Measurements from ENCODE around the gene EXOC3L4.

DNA sequence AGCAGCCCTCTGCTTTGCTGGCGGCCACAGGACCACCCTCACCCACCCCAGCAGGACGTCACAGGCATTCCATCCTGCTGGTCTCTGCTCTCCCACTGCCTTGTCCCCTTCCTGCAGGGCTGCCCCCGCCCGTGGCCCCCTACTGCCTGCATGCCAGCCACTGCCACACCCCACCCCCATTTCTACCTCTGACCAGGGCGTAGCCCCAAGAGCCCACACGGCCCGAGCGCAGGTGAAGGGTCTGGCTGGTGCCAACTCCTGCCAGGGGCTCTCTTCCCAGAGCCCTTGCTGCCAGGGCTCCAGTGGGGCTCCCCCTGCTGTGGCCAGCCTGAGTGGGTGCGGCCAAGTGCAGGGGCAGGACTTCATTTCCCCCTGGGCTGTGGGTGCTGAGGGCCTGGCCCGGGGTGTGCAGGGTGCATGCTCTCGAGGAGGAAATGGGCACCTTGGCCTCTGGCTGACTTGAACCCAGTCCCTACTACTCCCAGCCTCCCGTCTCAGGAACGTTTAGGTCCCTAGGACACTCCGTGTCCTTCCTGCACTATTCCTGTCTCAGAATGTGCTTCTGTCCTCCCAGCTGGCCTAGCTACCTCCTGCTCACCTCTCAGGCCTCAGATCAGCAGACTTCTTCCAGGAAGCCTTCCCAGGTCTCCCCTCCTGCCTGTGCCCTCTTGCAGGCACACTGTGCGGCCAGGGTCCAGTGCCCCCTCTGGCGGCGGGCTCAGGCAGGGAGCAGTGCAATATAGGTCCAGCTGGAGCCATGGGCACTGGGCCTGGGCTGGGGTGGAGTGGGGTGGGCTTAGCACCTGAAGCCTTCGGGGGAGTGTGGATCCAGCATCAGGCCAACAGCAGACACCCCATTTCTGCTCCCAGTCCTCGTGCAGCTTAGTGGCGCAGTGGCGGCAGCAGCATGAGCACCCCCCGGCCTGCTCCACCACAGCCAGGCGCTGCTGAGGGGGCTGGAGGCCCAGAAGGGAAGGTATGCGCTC is 9.1 kb upstream of the EXOC3L4 start:
- no peak for TF ChIP-seq ARNTL (CRISPR knock-in tag; IDR thresholded peaks at IDR 0.05; ENCODE audit: borderline replicate concordance, low read depth)
- TF ChIP-seq ZNF565 (CRISPR knock-in tag; conservative IDR thresholded peaks at IDR 0.05; ENCODE audit: low read depth) = no peak
- no peak for TF ChIP-seq RARB (CRISPR knock-in tag; IDR thresholded peaks at IDR 0.05)
- TF ChIP-seq CREB5 (CRISPR knock-in tag; IDR thresholded peaks at IDR 0.05; ENCODE audit: low read depth) = no peak
- TF ChIP-seq ZFP30 (CRISPR knock-in tag; IDR thresholded peaks at IDR 0.05) = no peak
- TF ChIP-seq TCF4 (CRISPR knock-in tag; IDR thresholded peaks at IDR 0.05; ENCODE audit: borderline replicate concordance) = no peak
- TF ChIP-seq GLIS3 (CRISPR knock-in tag; IDR thresholded peaks at IDR 0.05) = no peak
- no peak for TF ChIP-seq ISL1 (CRISPR knock-in tag; IDR thresholded peaks at IDR 0.05)
- TF ChIP-seq PATZ1 (CRISPR knock-in tag; IDR thresholded peaks at IDR 0.05; ENCODE audit: borderline replicate concordance) = no peak
